ENCODE measurements around the gene GOLGB1. TPM values are rescaled to one million over a fixed set of nuclear protein-coding genes. Genes with fewer than 3 reads are reported as not detected.

GOLGB1 gene
- total RNA-seq, 4 donors from 2014 or later: 77.8 to 102 (median 97.3) TPM

- TF ChIP-seq, protein P1, sequence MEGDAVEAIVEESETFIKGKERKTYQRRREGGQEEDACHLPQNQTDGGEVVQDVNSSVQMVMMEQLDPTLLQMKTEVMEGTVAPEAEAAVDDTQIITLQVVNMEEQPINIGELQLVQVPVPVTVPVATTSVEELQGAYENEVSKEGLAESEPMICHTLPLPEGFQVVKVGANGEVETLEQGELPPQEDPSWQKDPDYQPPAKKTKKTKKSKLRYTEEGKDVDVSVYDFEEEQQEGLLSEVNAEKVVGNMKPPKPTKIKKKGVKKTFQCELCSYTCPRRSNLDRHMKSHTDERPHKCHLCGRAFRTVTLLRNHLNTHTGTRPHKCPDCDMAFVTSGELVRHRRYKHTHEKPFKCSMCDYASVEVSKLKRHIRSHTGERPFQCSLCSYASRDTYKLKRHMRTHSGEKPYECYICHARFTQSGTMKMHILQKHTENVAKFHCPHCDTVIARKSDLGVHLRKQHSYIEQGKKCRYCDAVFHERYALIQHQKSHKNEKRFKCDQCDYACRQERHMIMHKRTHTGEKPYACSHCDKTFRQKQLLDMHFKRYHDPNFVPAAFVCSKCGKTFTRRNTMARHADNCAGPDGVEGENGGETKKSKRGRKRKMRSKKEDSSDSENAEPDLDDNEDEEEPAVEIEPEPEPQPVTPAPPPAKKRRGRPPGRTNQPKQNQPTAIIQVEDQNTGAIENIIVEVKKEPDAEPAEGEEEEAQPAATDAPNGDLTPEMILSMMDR (IDR thresholded peaks at IDR 0.05): no peak
- no peak for TF ChIP-seq POLR2A (IDR thresholded peaks at IDR 0.05)
- WGBS, 2 donors: 90 to 93% methylated on average over 5 of the region's 5 CpGs
- H3K4me1 ChIP-seq: no peaks in the 10 kb centered on the region
These were observed 30.1 kb downstream of the GOLGB1 start for GRCh38 chr3:121719423-121719822.

GRCh38 chr3:121718205-121718846 lies 31.2 kb downstream of the GOLGB1 start:
- no peak for DNase-seq
- intact Hi-C loops (cut with DNase I): no loop called here
- TF ChIP-seq, protein P1 (IDR thresholded peaks at IDR 0.05): no peak
- no peak for TF ChIP-seq POLR2A (IDR thresholded peaks at IDR 0.05)
- WGBS, 2 donors: 87 to 94% methylated on average over 6 of the region's 6 CpGs
- peaks cover 57 to 80% of the 10 kb centered on the region in 2 donors for H3K36me3 ChIP-seq
- H3K27me3 ChIP-seq: no peaks in the 10 kb centered on the region
- H3K27ac ChIP-seq: no peak overlapping the region
- H3K9me3 ChIP-seq: no peaks in the 10 kb centered on the region
- no peak overlapping the region for H3K4me3 ChIP-seq (replicated peaks in 1 of 3)
- no peaks in the 10 kb centered on the region for H3K4me1 ChIP-seq

More at GRCh38 chr3:121719423-121719822, 30.1 kb downstream of the GOLGB1 start:
- Histone ChIP-seq H3K27ac (no peak overlapping the region), H3K4me3 (replicated peaks in 1 of 3) (no peak overlapping the region), H3K9me3 (no peaks in the 10 kb centered on the region), H3K36me3 (peaks cover 52 to 82% of the 10 kb centered on the region in 2 donors), H3K27me3 (no peaks in the 10 kb centered on the region)
- DNase-seq: no peak
- intact Hi-C loops (cut with DNase I): no loop called here

- H3K9me3 ChIP-seq: no peaks in the 10 kb centered on the region
- intact Hi-C loops (cut with DNase I): no loop called here
- 94 to 97% methylated on average over 1 of the region's 1 CpG for WGBS, 2 donors
- H3K4me3 ChIP-seq (replicated peaks in 1 of 3): no peak overlapping the region
- H3K27ac ChIP-seq: no peak overlapping the region
- H3K27me3 ChIP-seq: no peaks in the 10 kb centered on the region
- TF ChIP-seq, protein P1 (IDR thresholded peaks at IDR 0.05): no peak
- no peak for TF ChIP-seq POLR2A (IDR thresholded peaks at IDR 0.05)
- DNase-seq: no peak
- H3K4me1 ChIP-seq: no peaks in the 10 kb centered on the region
- H3K36me3 ChIP-seq: peaks cover 20% of the 10 kb centered on the region in 2 donors
These were observed 39.2 kb downstream of the GOLGB1 start for GRCh38 chr3:121710347-121710746.

DNA sequence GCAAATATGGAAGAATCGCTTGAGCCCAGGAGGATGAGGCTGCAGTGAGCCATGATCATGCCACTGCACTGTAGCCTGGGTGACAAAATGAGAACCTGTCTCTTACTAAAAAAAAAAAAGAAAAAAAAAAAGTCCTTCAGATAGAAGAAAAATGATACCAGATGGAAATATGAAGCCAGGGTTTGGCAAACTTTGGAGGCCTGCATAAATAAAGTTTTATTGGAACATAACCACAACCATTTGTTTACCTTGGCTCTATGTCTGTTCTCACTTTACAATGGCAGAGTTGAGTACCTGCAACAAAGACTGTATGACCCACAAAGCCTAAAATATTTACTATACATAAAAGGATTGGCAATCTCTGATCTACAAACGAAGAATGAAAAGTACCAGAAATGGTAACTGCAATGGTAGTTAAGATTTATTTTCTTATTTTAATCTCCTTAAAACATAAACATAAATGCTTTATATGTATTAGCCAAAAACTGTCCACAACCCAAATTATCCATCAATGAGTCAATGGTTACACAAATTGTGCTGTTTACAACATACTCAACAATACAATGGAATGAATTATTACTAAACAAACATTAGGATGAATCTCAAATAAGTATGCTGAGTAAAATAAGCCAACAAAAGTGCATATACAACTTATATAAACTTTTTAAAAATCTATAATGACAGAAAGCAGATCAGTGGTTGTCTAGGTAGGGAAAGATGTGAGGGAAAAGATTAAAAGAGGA lies 41.8 kb downstream of the GOLGB1 start:
- DNase-seq: no peak
- no peak overlapping the region for H3K27ac ChIP-seq
- intact Hi-C loops (cut with DNase I): no loop called here
- no peak overlapping the region for H3K4me3 ChIP-seq (replicated peaks in 1 of 3)
- 95 to 100% methylated on average over 2 of the region's 2 CpGs for WGBS, 2 donors
- H3K27me3 ChIP-seq: no peaks in the 10 kb centered on the region
- TF ChIP-seq, protein P1 (IDR thresholded peaks at IDR 0.05): no peak
- TF ChIP-seq POLR2A (IDR thresholded peaks at IDR 0.05): no peak
- H3K4me1 ChIP-seq: no peaks in the 10 kb centered on the region
- no peaks in the 10 kb centered on the region for H3K9me3 ChIP-seq
- H3K36me3 ChIP-seq: peaks cover 0 to 8% of the 10 kb centered on the region in 2 donors

DNA sequence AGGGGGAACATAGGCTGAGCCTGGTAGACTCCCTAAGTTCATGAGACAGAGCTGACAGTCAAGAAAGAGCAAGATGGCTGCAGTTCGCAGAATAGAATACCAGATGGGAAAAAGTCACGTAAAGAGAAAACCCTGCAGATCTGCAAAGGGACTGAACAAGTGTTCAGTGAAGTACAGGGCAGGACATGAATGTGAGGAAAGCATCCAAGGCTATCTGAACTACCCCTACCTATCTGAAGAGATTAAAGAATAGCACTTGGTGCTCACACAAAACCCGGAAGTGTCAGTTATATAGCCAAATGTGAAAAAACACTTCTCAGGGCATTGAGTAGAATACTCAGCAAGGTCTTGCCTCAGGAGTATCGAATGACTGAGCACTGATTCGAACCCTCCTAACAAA lies 44.0 kb downstream of the GOLGB1 start:
- H3K9me3 ChIP-seq: no peaks in the 10 kb centered on the region
- WGBS, 2 donors: 92 to 93% methylated on average over 5 of the region's 5 CpGs
- intact Hi-C loops (cut with DNase I): no loop called here

More for the DNA sequence above, 44.0 kb downstream of the GOLGB1 start:
- no peak for DNase-seq
- TF ChIP-seq, protein P1 (IDR thresholded peaks at IDR 0.05): no peak
- TF ChIP-seq POLR2A (IDR thresholded peaks at IDR 0.05): no peak
- no peak overlapping the region for H3K4me3 ChIP-seq (replicated peaks in 1 of 3)
- H3K27ac ChIP-seq: no peak overlapping the region
- peaks cover 5 to 8% of the 10 kb centered on the region in 2 donors for H3K36me3 ChIP-seq
- H3K4me1 ChIP-seq: no peaks in the 10 kb centered on the region
- no peaks in the 10 kb centered on the region for H3K27me3 ChIP-seq

All from thyroid gland (tissue), 4 donors.